ENCODE data around the gene GPRASP1.
"Not testable (repeated sequence)": the region's sequence is repeated elsewhere in the genome, so short reads cannot be mapped to it uniquely, and the experiment has no call there.

GPRASP1 gene

GRCh38 chrX:102651242-102652011 lies at the start of gene GPRASP1:
TSS of gene GPRASP1 (plus strand) at chrX:102651483. CDS start at chrX:102653914, 2,431 bp downstream.
- DNase-seq (ENCODE audit: low read depth, low spot score) = no peak
- no peak within 1 kb of the TSS for H3K27ac ChIP-seq

GRCh38 chrX:102604327-102604726 lies 47.0 kb upstream of the GPRASP1 start:
- DNase-seq (ENCODE audit: low read depth, low spot score) = no peak
- no peak overlapping the region for H3K27ac ChIP-seq

- H3K27ac ChIP-seq = no peak overlapping the region
- no peak for DNase-seq (ENCODE audit: low read depth, low spot score)
Measured at GRCh38 chrX:102606115-102606514, 45.2 kb upstream of the GPRASP1 start.

- DNase-seq (ENCODE audit: low read depth, low spot score) = no peak
- H3K27ac ChIP-seq = no peak overlapping the region
Measured at GRCh38 chrX:102610905-102611304, 40.4 kb upstream of the GPRASP1 start.

- DNase-seq (ENCODE audit: low read depth, low spot score) = no peak
- H3K27ac ChIP-seq = no peak overlapping the region
Measured at GRCh38 chrX:102624105-102624504, 27.2 kb upstream of the GPRASP1 start.

GRCh38 chrX:102627640-102628039 lies 23.6 kb upstream of the GPRASP1 start:
- no peak overlapping the region for H3K27ac ChIP-seq
- no peak for DNase-seq (ENCODE audit: low read depth, low spot score)

GRCh38 chrX:102637561-102637960 lies 13.7 kb upstream of the GPRASP1 start:
- H3K27ac ChIP-seq = no peak overlapping the region
- DNase-seq (ENCODE audit: low read depth, low spot score) = no peak

- no peak overlapping the region for H3K27ac ChIP-seq
- no peak for DNase-seq (ENCODE audit: low read depth, low spot score)
Measured at GRCh38 chrX:102650903-102651241, 411 bp upstream of the GPRASP1 start.

- no peak for DNase-seq (ENCODE audit: low read depth, low spot score)
- no peak overlapping the region for H3K27ac ChIP-seq
Measured at GRCh38 chrX:102652031-102652688, 877 bp downstream of the GPRASP1 start.

GRCh38 chrX:102654696-102655095 lies 3.4 kb downstream of the GPRASP1 start:
- no peak overlapping the region for H3K27ac ChIP-seq
- no peak for DNase-seq (ENCODE audit: low read depth, low spot score)

- no peak for DNase-seq (ENCODE audit: low read depth, low spot score)
Measured at GRCh38 chrX:102658556-102658955, 7.3 kb downstream of the GPRASP1 start.

GRCh38 chrX:102659790-102660757 lies 8.8 kb downstream of the GPRASP1 start:
- no peak for DNase-seq (ENCODE audit: low read depth, low spot score)
- H3K27ac ChIP-seq = no peak overlapping the region

More at GRCh38 chrX:102658556-102658955, 7.3 kb downstream of the GPRASP1 start:
- H3K27ac ChIP-seq = no peak overlapping the region

GRCh38 chrX:102663820-102664219 lies 12.5 kb downstream of the GPRASP1 start:
- DNase-seq (ENCODE audit: low read depth, low spot score); H3K27ac ChIP-seq: not testable (repeated sequence)

GRCh38 chrX:102667034-102667433 lies 15.8 kb downstream of the GPRASP1 start:
- not testable (repeated sequence) for H3K27ac ChIP-seq; DNase-seq (ENCODE audit: low read depth, low spot score)

GRCh38 chrX:102669526-102669925 lies 18.2 kb downstream of the GPRASP1 start:
- no peak overlapping the region for H3K27ac ChIP-seq
- no peak for DNase-seq (ENCODE audit: low read depth, low spot score)

- no peak overlapping the region for H3K27ac ChIP-seq
- no peak for DNase-seq (ENCODE audit: low read depth, low spot score)
Measured at GRCh38 chrX:102672856-102673255, 21.6 kb downstream of the GPRASP1 start.

- H3K27ac ChIP-seq; DNase-seq (ENCODE audit: low read depth, low spot score): not testable (repeated sequence)
Measured at GRCh38 chrX:102677479-102677878, 26.2 kb downstream of the GPRASP1 start.

- H3K27ac ChIP-seq = no peak overlapping the region
- DNase-seq (ENCODE audit: low read depth, low spot score) = no peak
Measured at GRCh38 chrX:102684772-102685520, 33.7 kb downstream of the GPRASP1 start.

- no peak for DNase-seq (ENCODE audit: low read depth, low spot score)
- no peak overlapping the region for H3K27ac ChIP-seq
Measured at GRCh38 chrX:102694749-102695148, 43.5 kb downstream of the GPRASP1 start.

GRCh38 chrX:102696306-102696705 lies 45.0 kb downstream of the GPRASP1 start:
- H3K27ac ChIP-seq = no peak overlapping the region
- DNase-seq (ENCODE audit: low read depth, low spot score) = no peak
